Hepatocyte (in vitro differentiated cells): Measurements from ENCODE around the gene FAM117B.

Source experiments
- EZH2 ChIP-seq: fragments of 200-600 bp; sonication (generic); IDR thresholded peaks from 2 replicates; pipeline ENCODE4 v1.6.1; 2016; ENCODE audit warnings: antibody characterized with exemption, mild to moderate bottlenecking, borderline replicate concordance
- TF ChIP-seq, protein P1 (sequence below): fragments of 200-600 bp; sonication (generic); IDR thresholded peaks from 2 replicates; pipeline ENCODE4 v1.5.1; 2016; ENCODE audit warnings: antibody characterized with exemption, mild to moderate bottlenecking; ENCODE audit not compliant: poor library complexity

DNA sequence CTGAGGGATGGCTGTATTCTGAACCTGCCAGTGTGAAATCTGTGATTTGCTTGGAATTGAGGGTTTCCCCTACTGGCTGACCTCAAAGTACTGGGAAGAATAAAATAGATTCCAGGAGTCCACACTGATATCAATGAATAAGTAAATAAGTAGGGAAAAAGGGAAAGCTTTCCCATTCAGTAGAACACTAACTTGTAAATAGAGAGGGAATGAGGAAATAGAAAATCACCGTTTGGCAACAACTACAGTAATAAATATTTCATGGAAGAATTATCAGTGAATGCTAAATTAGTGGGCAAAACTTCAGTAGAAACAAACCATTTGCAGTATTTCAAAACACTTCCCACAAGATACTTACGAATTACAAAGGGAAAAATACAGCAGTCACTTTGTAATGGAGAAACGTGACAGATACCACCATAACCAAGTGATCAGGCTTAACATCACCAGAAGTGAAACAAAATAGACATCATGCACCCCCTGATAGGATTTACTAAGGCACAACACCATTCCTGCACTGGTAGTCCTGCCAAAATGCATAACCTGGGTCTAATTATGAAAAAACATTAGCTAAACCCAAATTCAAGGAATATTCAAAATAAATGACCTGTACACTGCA is 148.3 kb downstream of the FAM117B start:
- TF ChIP-seq, protein P1, sequence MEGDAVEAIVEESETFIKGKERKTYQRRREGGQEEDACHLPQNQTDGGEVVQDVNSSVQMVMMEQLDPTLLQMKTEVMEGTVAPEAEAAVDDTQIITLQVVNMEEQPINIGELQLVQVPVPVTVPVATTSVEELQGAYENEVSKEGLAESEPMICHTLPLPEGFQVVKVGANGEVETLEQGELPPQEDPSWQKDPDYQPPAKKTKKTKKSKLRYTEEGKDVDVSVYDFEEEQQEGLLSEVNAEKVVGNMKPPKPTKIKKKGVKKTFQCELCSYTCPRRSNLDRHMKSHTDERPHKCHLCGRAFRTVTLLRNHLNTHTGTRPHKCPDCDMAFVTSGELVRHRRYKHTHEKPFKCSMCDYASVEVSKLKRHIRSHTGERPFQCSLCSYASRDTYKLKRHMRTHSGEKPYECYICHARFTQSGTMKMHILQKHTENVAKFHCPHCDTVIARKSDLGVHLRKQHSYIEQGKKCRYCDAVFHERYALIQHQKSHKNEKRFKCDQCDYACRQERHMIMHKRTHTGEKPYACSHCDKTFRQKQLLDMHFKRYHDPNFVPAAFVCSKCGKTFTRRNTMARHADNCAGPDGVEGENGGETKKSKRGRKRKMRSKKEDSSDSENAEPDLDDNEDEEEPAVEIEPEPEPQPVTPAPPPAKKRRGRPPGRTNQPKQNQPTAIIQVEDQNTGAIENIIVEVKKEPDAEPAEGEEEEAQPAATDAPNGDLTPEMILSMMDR, result no peak
- TF ChIP-seq EZH2, result no peak
